ENCODE results near the gene CACNA2D1. TPM values are rescaled to one million over a fixed set of nuclear protein-coding genes. Genes with fewer than 3 reads are reported as not detected.

The CACNA2D1 gene
- total RNA-seq, 1 donor from 2014 or later, result 10.3 TPM

GRCh38 chr7:82241356-82241755 lies 202.2 kb downstream of the CACNA2D1 start:
- no peaks in the 10 kb centered on the region for H3K4me1 ChIP-seq
- no peaks in the 10 kb centered on the region for H3K36me3 ChIP-seq
- ATAC-seq (no peak), DNase-seq (no peak)
- no peaks in the 10 kb centered on the region for H3K9me3 ChIP-seq
- no peak overlapping the region for H3K27ac ChIP-seq
- H3K4me3 ChIP-seq, result no peak overlapping the region
- intact Hi-C loops (cut with DNase I), result no loop called here
- no peak for TF ChIP-seq CTCF (IDR thresholded peaks at IDR 0.05)
- no peaks in the 10 kb centered on the region for H3K27me3 ChIP-seq

GRCh38 chr7:82235713-82236112 lies 207.9 kb downstream of the CACNA2D1 start:
- H3K9me3 ChIP-seq, result no peaks in the 10 kb centered on the region
- H3K4me3 ChIP-seq, result no peak overlapping the region
- ATAC-seq (no peak), DNase-seq (no peak)
- intact Hi-C loops (cut with DNase I), result no loop called here
- H3K36me3 ChIP-seq, result no peaks in the 10 kb centered on the region
- H3K27ac ChIP-seq, result no peak overlapping the region
- TF ChIP-seq CTCF (IDR thresholded peaks at IDR 0.05), result no peak
- no peaks in the 10 kb centered on the region for H3K27me3 ChIP-seq
- no peaks in the 10 kb centered on the region for H3K4me1 ChIP-seq

GRCh38 chr7:82234457-82235049 lies 209.0 kb downstream of the CACNA2D1 start:
- DNase-seq, result no peak
- no peak for ATAC-seq
- intact Hi-C loops (cut with DNase I), result no loop called here

GRCh38 chr7:82230811-82231581 lies 212.6 kb downstream of the CACNA2D1 start:
- no peaks in the 10 kb centered on the region for H3K27me3 ChIP-seq
- intact Hi-C loops (cut with DNase I), result no loop called here
- H3K27ac ChIP-seq, result no peak overlapping the region
- H3K4me3 ChIP-seq, result no peak overlapping the region
- no peak for ATAC-seq
- no peaks in the 10 kb centered on the region for H3K36me3 ChIP-seq
- DNase-seq, result no peak
- no peak for TF ChIP-seq CTCF (IDR thresholded peaks at IDR 0.05)
- no peaks in the 10 kb centered on the region for H3K9me3 ChIP-seq
- no peaks in the 10 kb centered on the region for H3K4me1 ChIP-seq

More at GRCh38 chr7:82234457-82235049, 209.0 kb downstream of the CACNA2D1 start:
- no peaks in the 10 kb centered on the region for H3K9me3 ChIP-seq
- no peak overlapping the region for H3K27ac ChIP-seq
- no peak overlapping the region for H3K4me3 ChIP-seq
- H3K36me3 ChIP-seq, result no peaks in the 10 kb centered on the region
- H3K27me3 ChIP-seq, result no peaks in the 10 kb centered on the region
- peak; percentile 55 for TF ChIP-seq CTCF (IDR thresholded peaks at IDR 0.05)
- H3K4me1 ChIP-seq, result no peaks in the 10 kb centered on the region

- TF ChIP-seq CTCF (IDR thresholded peaks at IDR 0.05), result no peak
- no peak overlapping the region for H3K4me3 ChIP-seq
- no peaks in the 10 kb centered on the region for H3K36me3 ChIP-seq
- H3K27ac ChIP-seq, result no peak overlapping the region
- H3K27me3 ChIP-seq, result no peaks in the 10 kb centered on the region
- intact Hi-C loops (cut with DNase I), result no loop called here
- H3K9me3 ChIP-seq, result no peaks in the 10 kb centered on the region
- DNase-seq (no peak), ATAC-seq (no peak)
- no peaks in the 10 kb centered on the region for H3K4me1 ChIP-seq
Measured at GRCh38 chr7:82229164-82229563, 214.4 kb downstream of the CACNA2D1 start.

Data from upper lobe of right lung (tissue), 1 donor.